ENCODE results near the gene COQ5. TPM values are rescaled to one million over a fixed set of nuclear protein-coding genes. Genes with fewer than 3 reads are reported as not detected.

The COQ5 gene
- total and polyA plus RNA-seq, 2 donors from 2014 or later: 26.5 to 60.8 TPM

GRCh38 chr12:120542166-120542565 is 13.2 kb upstream of the COQ5 start:
- intact Hi-C loops (cut with DNase I): no loop called here
- FAIRE-seq (no peak), DNase-seq (no peak)
- no peaks in the 10 kb centered on the region for H3K9me3 ChIP-seq (ENCODE audit: control insufficient read depth in 2 of 3, insufficient read depth in 1 of 3, low read length in 3 of 3)
- TF ChIP-seq CTCF (IDR thresholded peaks at IDR 0.05; ENCODE audit: borderline replicate concordance, extremely low read depth, insufficient read depth): no peak
- H3K4me1 ChIP-seq (ENCODE audit: control insufficient read depth in 2 of 3, insufficient read depth in 2 of 3, low read depth in 1 of 3, low read length in 3 of 3): peaks cover 2 to 42% (median 28%) of the 10 kb centered on the region in 3 donors
- no peak overlapping the region for H3K4me3 ChIP-seq (ENCODE audit: low read length in 3 of 3)
- H3K27ac ChIP-seq (ENCODE audit: low read depth in 2 of 2, low read length in 2 of 2): peak overlapping the region in 1 of 2 donors; percentile 10
- H3K9ac ChIP-seq (ENCODE audit: low read length in 3 of 3): no peak overlapping the region
- H3K36me3 ChIP-seq (ENCODE audit: control insufficient read depth in 2 of 3, insufficient read depth in 3 of 3, low read length in 3 of 3): peaks cover 2 to 20% (median 5%) of the 10 kb centered on the region in 3 donors
- no peaks in the 10 kb centered on the region for H3K27me3 ChIP-seq (ENCODE audit: control insufficient read depth, insufficient read depth, low read length)

GRCh38 chr12:120540445-120540844 is 11.5 kb upstream of the COQ5 start:
- intact Hi-C loops (cut with DNase I): no loop called here
- Histone ChIP-seq H3K9ac (ENCODE audit: low read length in 3 of 3) (peak overlapping the region in 1 of 3 donors; percentile 7), H3K36me3 (ENCODE audit: control insufficient read depth in 2 of 3, insufficient read depth in 3 of 3, low read length in 3 of 3) (peaks cover 0 to 14% (median 0%) of the 10 kb centered on the region in 3 donors), H3K9me3 (ENCODE audit: control insufficient read depth in 2 of 3, insufficient read depth in 1 of 3, low read length in 3 of 3) (no peaks in the 10 kb centered on the region), H3K27ac (ENCODE audit: low read depth in 2 of 2, low read length in 2 of 2) (peak overlapping the region; percentile 30 to 38), H3K27me3 (ENCODE audit: control insufficient read depth, insufficient read depth, low read length) (no peaks in the 10 kb centered on the region), H3K4me3 (ENCODE audit: low read length in 3 of 3) (no peak overlapping the region), H3K4me1 (ENCODE audit: control insufficient read depth in 2 of 3, insufficient read depth in 2 of 3, low read depth in 1 of 3, low read length in 3 of 3) (peaks cover 2 to 41% (median 28%) of the 10 kb centered on the region in 3 donors)
- FAIRE-seq (no peak), DNase-seq (no peak)
- no peak for TF ChIP-seq CTCF (IDR thresholded peaks at IDR 0.05; ENCODE audit: borderline replicate concordance, extremely low read depth, insufficient read depth)

GRCh38 chr12:120539303-120539702 is 10.3 kb upstream of the COQ5 start:
- no peak for TF ChIP-seq CTCF (IDR thresholded peaks at IDR 0.05; ENCODE audit: borderline replicate concordance, extremely low read depth, insufficient read depth)
- peaks cover 0 to 14% (median 0%) of the 10 kb centered on the region in 3 donors for H3K36me3 ChIP-seq (ENCODE audit: control insufficient read depth in 2 of 3, insufficient read depth in 3 of 3, low read length in 3 of 3)
- DNase-seq (no peak), FAIRE-seq (no peak)
- H3K4me1 ChIP-seq (ENCODE audit: control insufficient read depth in 2 of 3, insufficient read depth in 2 of 3, low read depth in 1 of 3, low read length in 3 of 3): peaks cover 2 to 39% (median 28%) of the 10 kb centered on the region in 3 donors
- H3K4me3 ChIP-seq (ENCODE audit: low read length in 3 of 3): peak overlapping the region in 2 of 3 donors; percentile 68 to 94
- peak overlapping the region in 1 of 3 donors; percentile 97 for H3K9ac ChIP-seq (ENCODE audit: low read length in 3 of 3)
- peak overlapping the region; percentile 84 to 97 for H3K27ac ChIP-seq (ENCODE audit: low read depth in 2 of 2, low read length in 2 of 2)
- no peaks in the 10 kb centered on the region for H3K27me3 ChIP-seq (ENCODE audit: control insufficient read depth, insufficient read depth, low read length)
- H3K9me3 ChIP-seq (ENCODE audit: control insufficient read depth in 2 of 3, insufficient read depth in 1 of 3, low read length in 3 of 3): no peaks in the 10 kb centered on the region
- intact Hi-C loops (cut with DNase I): no loop called here

Measured in kidney (tissue), 14 donors.